Measurements from ENCODE around the gene DTHD1.

The DTHD1 gene

DNA sequence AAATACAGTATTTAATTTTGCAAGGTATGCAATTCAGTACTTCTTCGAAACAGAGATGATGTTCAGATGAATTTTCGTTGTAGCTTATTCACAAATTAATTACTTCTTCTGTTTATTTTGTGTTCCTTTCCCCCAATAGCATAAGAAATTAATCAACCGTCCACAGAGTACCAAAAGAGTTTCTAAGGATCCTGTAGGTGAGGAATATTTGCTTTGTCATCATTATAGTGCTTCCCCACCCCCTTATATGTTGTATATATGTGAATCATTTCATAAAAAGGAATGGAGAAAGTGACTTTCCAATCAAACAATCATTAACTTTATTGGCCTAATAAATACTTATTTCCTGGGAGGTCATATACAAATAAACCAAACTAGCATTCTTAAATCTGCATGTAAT is 57.6 kb downstream of the DTHD1 start:
- in situ Hi-C loops (cut with MboI; ENCODE audit: low sequenced_read_pairs) = no loop called here

DNA sequence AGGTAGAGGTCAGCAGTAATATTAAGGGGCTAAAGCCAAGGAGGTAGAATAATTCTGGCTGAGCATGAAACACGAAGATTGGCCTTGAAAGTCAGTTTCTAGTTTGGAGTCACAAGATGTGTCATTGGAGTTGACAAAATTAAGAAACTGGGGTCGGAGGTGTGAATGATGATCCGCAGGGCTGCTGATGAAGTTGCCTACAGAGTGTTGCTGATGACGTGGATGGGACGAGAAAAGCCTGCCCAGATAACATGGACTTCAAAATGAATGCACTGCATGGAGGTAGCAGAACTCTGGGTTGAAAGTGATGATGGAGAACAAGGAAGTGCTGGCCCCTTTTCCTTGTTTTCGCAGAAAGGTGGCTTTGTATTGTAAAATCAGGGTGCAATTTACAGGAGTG is 60.5 kb downstream of the DTHD1 start:
- in situ Hi-C loops (cut with MboI; ENCODE audit: low sequenced_read_pairs) = no loop called here

DNA sequence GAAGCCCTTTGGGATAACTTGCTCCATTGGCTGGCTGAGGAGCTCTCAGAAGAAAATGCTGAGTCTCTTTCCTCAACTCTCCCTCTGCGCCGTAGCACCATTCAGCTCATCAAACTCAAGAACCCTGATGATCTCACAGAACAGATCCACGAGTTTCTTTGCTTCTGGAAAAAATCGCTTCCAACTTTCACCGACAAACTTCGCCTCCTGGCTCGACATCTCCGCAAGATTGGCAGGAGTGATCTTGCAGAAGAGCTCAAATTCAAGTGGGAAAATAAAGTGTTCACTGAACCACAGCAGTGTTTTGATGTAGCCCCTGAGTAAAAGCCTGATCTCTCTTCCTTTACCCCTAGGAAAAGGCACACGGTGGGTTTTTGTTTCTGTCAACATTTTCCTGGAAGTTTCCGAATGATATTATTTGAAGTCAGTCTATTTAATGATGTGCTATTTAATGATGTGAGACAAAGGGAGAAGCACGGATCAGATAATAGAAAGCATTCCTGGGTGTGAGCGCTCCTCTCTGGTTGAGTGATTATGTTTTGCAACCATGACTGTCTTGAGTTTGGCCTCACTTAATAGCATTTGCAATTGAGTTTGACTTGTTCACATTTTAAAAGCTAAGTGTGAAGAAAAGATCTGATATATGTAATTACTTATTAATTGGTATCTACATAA is 62.2 kb downstream of the DTHD1 start:
- in situ Hi-C loops (cut with MboI; ENCODE audit: low sequenced_read_pairs) = no loop called here

DNA sequence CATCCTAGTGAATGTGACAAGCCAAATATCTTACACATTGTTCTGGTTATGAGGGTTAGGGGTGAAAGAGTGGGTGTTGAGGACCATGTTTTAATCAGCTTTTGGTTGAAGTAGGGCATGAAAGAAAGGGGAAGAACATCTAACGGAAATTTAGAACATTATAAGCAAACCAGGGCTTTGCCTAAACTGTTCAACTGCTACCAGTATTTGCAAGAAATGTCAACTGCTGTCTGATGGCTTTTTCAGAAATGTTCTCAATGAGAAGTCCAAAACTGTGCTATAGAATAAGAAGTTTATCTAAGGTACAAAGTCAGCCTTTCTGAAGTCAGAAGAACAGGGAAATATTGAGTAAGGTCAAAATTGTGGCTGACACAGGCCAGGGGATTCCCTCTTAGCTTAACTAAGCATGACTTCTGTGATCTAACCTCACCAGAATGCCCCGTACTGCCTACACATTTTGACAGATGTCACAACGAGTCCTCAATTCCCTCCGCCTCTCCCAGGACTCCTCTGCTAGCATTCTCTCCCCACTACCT is 67.1 kb downstream of the DTHD1 start:
- in situ Hi-C loops (cut with MboI; ENCODE audit: low sequenced_read_pairs) = no loop called here

DNA sequence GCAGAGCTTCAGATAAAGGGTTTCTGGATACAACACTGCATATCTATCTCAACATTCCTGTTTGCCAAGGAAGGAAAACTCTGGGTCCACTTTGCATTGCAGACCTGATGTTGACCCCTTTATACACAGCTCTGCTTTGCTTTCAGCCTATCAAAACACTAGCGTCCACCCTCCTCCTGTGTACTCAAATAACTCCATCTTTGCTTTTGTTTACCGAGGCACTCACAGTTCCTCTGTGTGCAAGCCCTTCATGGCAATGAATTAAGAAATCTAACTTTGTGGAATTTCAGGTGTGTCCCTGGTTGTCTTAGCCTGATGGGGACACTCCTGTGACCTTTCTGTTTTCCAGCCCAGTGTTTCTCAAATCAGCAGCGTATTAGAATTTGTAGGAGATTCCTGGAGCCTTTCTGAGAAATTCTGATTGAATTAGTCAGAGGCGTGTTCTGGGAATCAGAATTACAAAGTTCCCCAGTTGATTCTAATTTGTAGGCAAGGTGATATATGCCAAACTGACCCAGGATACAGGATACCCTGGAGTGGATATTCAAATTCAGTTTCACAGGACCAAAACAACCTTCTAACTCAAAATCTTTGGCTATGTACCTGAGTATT is 68.6 kb downstream of the DTHD1 start:
- in situ Hi-C loops (cut with MboI; ENCODE audit: low sequenced_read_pairs) = no loop called here

DNA sequence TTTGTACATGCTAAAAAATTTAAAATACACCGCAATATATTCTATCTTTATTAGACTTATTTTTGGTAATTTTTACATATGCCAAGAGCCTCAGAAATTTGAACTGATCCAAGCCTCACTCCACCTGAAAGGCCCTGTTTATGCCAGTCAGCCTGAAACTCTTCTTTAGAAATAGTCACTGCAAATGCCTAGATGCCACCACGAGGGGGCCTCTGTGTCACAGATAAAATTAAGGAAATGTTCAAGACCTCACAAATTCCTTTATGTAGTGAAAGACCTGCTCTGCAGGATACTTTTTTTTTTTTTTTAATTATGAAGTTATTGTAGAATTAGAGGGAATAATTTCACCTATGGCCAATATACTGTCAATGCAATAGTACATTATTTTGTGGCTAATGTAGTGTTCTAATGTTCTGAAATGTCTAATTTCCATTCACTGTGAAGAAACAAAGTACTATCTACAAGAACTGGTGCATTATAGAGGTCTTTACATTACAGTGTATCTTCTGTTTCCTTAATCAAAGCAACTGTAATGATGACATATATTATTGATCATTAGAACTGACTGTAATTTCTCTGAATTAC is 69.8 kb downstream of the DTHD1 start:
- in situ Hi-C loops (cut with MboI; ENCODE audit: low sequenced_read_pairs) = no loop called here

DNA sequence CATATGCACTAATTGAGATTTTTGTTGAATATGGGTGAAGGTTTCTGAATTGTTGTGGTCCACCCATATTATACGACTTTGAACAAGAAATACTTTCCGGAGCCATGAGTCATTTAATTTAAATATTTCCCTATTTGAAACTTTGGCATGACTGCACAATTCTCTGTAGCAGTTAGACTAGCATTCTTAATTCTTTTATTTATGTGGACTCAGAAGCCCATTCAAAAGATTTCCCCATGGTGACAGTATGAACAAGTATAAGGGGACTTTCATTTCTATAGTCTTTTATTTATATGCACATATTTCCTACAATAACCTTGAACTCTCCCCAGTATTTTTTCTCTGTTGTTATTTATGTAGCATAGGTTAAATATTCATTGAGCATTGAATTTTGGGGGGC is 72.6 kb downstream of the DTHD1 start:
- in situ Hi-C loops (cut with MboI; ENCODE audit: low sequenced_read_pairs) = no loop called here

DNA sequence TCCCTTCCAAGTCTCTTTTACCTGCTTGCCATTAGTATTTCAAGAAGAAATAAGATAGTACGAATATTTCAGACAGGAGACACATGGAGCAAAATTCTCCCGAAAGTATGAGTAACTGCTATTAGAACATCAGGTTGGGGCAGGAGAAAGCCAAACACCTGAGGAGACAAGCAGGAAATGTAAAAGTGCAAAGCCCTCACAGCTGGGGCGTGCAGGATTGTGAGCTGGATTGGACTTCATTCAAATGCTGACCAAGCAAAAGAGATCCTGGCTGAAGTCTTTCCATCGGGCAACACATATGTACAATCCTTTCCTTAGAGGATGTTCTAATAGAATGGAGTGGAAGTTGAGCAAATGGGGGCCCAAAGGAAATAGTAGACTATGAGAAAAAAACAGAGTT is 76.8 kb downstream of the DTHD1 start:
- in situ Hi-C loops (cut with MboI; ENCODE audit: low sequenced_read_pairs) = no loop called here

DNA sequence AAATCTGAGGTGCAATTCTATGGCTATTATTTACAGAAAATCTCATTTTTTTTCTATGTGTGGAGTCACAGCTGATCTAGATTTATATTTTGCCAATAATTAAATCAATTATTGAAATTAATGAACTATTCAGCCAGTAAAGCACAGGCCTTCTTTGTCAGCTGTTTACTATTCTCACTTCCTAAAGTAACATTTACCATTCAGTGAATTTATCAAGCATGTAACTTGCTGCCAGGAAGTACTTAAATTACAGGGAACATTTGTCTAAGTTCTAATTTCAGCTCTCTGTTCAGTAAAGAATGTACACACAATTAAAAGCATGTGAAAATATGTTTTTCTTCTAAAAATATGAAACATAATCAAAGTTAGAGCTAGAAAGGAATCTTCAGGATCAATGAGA is 79.3 kb downstream of the DTHD1 start:
- in situ Hi-C loops (cut with MboI; ENCODE audit: low sequenced_read_pairs) = no loop called here

DNA sequence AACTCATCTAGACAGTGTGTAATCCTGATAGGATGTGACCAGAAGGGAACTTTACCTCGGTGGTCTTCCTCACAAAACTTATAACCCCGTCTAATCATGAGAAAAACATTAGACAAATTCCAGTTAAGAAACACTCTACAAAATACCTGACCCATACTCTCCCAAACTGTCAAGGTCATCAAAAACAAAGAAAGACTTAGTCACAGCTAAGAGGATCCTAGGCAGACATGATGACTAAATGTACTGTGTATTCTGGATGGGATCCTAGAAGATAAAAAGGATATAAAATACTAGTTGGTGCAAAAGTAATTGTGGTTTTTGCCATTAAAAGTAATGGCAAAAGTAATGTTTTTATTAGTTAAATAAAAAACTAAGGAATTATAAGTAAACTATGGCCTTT is 81.6 kb downstream of the DTHD1 start:
- in situ Hi-C loops (cut with MboI; ENCODE audit: low sequenced_read_pairs) = no loop called here

DNA sequence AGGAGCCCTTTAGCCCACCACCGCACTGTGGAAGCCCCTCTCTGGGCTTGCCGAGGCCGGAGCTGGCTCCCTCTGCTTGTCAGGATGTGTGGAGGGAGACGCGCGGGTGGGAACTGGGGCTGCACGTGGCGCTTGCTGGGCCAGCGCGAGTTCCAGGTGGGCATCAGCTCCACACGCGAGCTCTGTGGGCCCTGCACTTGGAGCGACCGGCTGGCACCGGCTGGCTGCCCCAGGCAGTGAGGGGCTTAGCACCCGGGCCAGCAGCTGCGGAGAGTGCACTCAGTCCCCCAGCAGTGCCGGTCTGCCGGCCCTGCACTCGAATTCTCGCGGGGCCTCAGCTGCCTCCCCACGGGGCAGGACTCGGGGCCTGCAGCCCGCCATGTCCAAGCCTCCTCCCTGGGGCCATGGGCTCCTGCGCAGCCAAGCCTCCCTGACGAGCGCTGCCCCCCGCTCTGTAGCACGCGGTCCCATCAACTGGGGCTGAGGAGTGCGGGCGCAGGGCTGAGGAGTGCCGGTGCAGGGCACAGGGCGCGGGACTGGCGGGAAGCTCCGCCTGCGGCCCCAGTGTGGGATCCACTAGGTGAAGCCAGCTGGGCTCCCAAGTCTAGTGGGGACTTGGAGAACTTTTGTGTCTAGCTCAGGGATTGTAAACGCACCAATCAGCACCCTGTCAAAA is 93.6 kb downstream of the DTHD1 start:
- in situ Hi-C loops (cut with MboI; ENCODE audit: low sequenced_read_pairs) = no loop called here

DNA sequence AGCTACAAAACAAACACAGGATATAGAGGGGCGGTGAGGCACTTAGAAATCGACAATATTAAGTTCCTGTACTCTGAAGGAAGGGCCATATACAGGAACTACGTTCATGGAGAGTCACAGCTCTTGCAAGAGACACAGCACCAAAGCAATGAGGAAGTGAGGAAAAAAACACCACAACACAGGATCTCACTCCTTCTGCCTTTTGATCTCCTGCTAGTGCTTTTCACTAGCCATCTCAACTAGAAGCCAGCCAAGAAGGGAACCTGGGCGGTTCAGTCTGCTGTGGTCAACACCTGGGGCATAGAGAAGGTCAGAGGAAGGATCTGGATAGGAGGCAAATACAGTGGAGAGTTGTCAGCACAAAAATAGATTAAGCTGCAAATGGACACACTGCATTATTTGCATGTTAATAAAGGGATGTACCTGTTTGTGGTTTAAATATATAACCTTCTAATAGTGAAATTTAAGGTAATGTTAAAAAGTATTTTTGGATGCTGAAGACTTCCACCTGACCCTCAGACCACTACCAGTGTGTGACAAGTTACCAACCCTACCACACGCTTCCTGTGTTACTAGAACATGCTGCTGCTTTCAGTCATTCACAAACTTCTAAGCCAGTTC is 104.6 kb downstream of the DTHD1 start:
- in situ Hi-C loops (cut with MboI; ENCODE audit: low sequenced_read_pairs) = no loop called here

DNA sequence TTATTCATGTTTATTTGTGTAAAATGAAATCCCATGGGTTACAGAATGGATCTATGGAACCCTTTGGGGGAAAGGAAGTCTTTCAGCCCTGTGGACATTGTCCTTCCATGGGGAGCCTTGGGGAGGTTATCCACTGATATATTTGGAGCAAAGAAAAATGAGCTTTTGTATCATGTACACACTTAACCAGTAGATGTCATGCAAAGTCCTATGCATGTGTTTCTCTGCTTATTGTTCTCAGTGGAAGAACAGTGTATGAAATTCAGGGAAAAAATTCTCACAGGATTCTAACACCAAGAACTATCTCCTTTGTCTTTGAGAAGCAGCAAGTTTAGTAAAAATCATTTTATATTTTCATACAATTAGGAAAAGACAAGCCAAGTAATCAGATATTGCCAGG is 105.3 kb downstream of the DTHD1 start:
- in situ Hi-C loops (cut with MboI; ENCODE audit: low sequenced_read_pairs) = no loop called here

DNA sequence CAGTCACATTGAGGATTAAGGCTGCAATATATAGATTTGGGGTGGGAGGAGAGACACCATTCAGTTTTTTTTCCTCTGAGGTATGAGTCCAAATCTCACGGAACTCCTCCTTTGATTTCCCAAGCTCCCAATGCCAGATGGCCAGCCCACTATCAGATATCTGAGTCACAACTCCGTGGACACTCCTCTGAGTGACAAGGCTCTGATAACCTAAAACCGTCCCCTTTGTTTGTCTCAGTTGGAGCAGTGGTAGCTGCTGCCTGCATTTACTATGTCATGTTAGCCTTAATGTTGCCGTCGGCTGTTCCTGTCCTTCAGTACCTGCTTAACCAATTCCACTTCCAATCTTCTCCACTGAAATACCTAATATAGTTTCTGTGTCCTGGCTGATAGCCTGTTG is 107.3 kb downstream of the DTHD1 start:
- in situ Hi-C loops (cut with MboI; ENCODE audit: low sequenced_read_pairs) = no loop called here

DNA sequence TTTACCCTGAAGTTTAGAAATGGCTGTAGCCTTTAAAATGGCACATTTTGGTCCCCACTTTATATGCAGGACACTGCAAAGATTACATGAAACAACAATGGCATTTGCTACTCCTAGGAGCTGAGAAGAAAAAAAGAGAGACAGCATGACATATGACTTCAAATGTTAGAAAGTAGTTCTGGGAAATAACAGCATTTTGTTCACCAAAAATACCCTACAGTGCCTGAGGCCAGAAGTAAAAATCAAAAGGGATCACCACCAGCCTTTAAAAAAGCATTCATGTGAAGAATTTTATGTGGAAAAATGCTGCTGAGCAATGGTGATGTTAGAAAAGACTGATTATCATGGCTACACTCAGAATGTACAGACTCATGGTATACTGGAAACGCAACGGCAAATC is 110.0 kb downstream of the DTHD1 start:
- in situ Hi-C loops (cut with MboI; ENCODE audit: low sequenced_read_pairs) = no loop called here

DNA sequence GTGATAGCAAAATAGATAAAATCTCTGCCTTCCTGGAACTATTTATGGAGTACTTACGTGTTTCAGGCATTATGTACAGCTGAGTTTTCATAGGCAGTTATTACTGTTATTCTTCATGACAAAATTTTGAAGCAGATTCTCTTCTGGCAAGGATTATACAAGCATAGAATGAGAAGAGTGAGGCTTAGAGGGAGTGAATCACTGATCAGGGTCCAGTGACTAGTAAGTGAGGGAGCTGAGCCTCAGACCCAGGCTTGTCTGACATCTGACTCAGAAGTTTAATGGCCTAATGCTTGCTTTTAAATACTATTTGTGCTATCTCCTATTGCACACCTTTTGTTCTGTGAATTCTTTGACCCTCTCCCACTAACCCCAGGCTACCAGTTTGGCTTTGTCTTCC is 110.6 kb downstream of the DTHD1 start:
- in situ Hi-C loops (cut with MboI; ENCODE audit: low sequenced_read_pairs) = no loop called here

DNA sequence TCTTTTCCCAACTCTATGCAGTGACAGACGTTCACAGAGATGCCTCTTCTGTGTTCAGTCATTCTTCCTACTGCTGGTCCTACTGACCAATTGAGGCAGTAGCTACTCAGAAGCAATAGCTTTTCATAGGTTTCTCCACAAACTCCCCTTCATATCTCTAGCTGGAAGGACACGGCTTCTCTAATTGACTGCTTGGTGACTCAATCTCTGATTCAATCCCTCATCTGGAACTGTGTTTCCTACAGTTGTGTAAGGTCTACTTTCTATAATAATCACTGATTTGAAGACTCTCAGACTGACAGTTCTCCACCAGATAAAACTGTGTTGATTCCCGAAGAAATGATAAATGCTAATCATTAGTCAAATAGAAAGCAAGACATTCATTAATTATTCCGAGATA is 111.5 kb downstream of the DTHD1 start:
- in situ Hi-C loops (cut with MboI; ENCODE audit: low sequenced_read_pairs) = no loop called here
